Gastrocnemius medialis (tissue), 4 donors: ENCODE measurements around the gene ODAPH.

Source experiments
- CTCF ChIP-seq, 5 experiments: fragments of 450-650 bp in 3 of 5; fragments of 200-600 bp in 2 of 5; sonication (generic) in 2 of 5; IDR thresholded peaks in 4 of 5; conservative IDR thresholded peaks in 1 of 5; 1 replicate in 4 of 5; 2 replicates in 1 of 5; pipeline ENCODE4 v1.5.1; 2016 to 2019; ENCODE audit warnings: antibody characterized with exemption in 5 of 5, mild to moderate bottlenecking in 3 of 5, moderate library complexity in 3 of 5
- POLR2A ChIP-seq, 2 donors: fragments of 450-650 bp; IDR thresholded peaks; one replicate each; pipeline ENCODE4 v1.6.1; 2017; ENCODE audit warnings: antibody characterized with exemption in 2 of 2, mild to moderate bottlenecking in 2 of 2, moderate library complexity in 2 of 2

GRCh38 chr4:75513526-75514130 lies 42.2 kb upstream of the ODAPH start:
- TF ChIP-seq POLR2A (IDR thresholded peaks at IDR 0.05) (no peak), CTCF (IDR thresholded peaks at IDR 0.05 in 4 of 5, conservative IDR thresholded peaks at IDR 0.05 in 1 of 5) (no peak)
